Epithelial cell of esophagus (primary cell): Measurements from ENCODE around the gene REXO2.

Source experiments
- DNase-seq: peaks from one replicate; pipeline ENCODE4 v3.0.0; 2010; ENCODE audit warnings: low read depth
- H3K4me3 ChIP-seq: 2 replicates; pipeline ENCODE4 v1.5.1; 2011; ENCODE audit warnings: mild to moderate bottlenecking, low read length, control low read depth
- CTCF ChIP-seq: IDR thresholded peaks from 2 replicates; pipeline ENCODE4 v1.5.1; 2011; ENCODE audit warnings: low read depth, mild to moderate bottlenecking, low read length, control low read depth, inconsistent platforms; ENCODE audit not compliant: insufficient read depth; ENCODE audit errors: missing control alignments

REXO2 gene

GRCh38 chr11:114449845-114450244, 10.6 kb downstream of the REXO2 start:
- TF ChIP-seq CTCF: no peak
- no peak for DNase-seq
- no peak overlapping the region for H3K4me3 ChIP-seq

- no peak overlapping the region for H3K4me3 ChIP-seq
- DNase-seq: no peak
- no peak for TF ChIP-seq CTCF
Observed at GRCh38 chr11:114452399-114452798, 13.1 kb downstream of the REXO2 start.

GRCh38 chr11:114463999-114464398, 24.7 kb downstream of the REXO2 start:
- no peak for DNase-seq
- H3K4me3 ChIP-seq: no peak overlapping the region
- TF ChIP-seq CTCF: no peak

- no peak overlapping the region for H3K4me3 ChIP-seq
- DNase-seq: no peak
- no peak for TF ChIP-seq CTCF
Observed at GRCh38 chr11:114466742-114467141, 27.5 kb downstream of the REXO2 start.

GRCh38 chr11:114472661-114473060, 33.4 kb downstream of the REXO2 start:
- TF ChIP-seq CTCF: no peak
- DNase-seq: no peak
- no peak overlapping the region for H3K4me3 ChIP-seq

- no peak for TF ChIP-seq CTCF
- H3K4me3 ChIP-seq: no peak overlapping the region
- DNase-seq: no peak
Observed at GRCh38 chr11:114478001-114478410, 38.7 kb downstream of the REXO2 start.

GRCh38 chr11:114478768-114479167, 39.5 kb downstream of the REXO2 start:
- TF ChIP-seq CTCF: no peak
- H3K4me3 ChIP-seq: no peak overlapping the region
- peak; percentile 59 for DNase-seq
